Esophagus mucosa (tissue), 1 donor: ENCODE data around the gene ELOVL3. TPM values are rescaled to one million over a fixed set of nuclear protein-coding genes. Genes with fewer than 3 reads are reported as not detected.

Experiments used
- ATAC-seq: fragments of 200-7000 bp; cut with Tn5 transposase; one replicate; pipeline ENCODE4 v1.9.1; 2020
- total RNA-seq: library from RNA; stranded (reverse); gene quantifications from one replicate; pipeline ENCODE4 v1.2.4, GENCODE V29; 2023
- donor health status: DM: yes; HTN: yes; CAD: no.

ELOVL3 gene
- total RNA-seq, 1 donor from 2014 or later, result not detected

DNA sequence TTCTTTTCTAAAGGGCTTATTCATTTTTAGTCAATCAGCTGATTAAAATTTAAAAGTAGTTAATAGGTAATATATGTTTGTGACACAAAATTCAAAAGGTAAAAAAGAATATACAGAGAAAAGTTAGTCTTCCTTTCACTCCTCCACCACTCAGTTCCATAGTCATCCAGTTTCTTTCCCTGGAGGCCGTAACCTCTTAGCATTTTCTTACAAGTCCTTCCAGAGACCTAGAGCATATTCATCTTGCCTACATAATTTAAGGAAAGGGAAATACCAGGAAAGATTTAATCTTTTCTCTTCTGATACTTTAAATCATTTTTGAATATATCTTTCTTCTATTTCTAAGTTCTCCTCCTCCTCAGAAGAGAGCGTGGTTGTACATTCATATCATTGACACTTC lies 29.3 kb downstream of the ELOVL3 start:
- ATAC-seq, result no peak

DNA sequence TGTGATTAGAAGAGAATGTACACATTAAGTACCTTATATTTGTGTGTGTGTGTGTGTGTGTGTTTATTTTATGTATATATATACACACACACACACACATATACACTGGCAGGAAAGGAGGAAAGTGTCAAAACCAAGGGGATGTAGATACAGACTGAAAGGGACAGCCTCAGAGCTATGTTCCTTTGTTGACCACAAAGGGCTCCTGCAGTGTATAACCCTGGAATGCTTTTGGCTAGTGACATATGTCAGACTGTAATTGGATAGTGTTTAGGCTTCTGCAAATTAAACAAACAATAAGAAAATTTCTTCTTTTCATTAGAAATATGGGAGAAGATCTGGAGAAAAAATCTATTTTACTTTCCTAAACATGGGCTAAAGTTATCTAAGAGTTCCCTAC lies 35.1 kb downstream of the ELOVL3 start:
- ATAC-seq, result no peak

DNA sequence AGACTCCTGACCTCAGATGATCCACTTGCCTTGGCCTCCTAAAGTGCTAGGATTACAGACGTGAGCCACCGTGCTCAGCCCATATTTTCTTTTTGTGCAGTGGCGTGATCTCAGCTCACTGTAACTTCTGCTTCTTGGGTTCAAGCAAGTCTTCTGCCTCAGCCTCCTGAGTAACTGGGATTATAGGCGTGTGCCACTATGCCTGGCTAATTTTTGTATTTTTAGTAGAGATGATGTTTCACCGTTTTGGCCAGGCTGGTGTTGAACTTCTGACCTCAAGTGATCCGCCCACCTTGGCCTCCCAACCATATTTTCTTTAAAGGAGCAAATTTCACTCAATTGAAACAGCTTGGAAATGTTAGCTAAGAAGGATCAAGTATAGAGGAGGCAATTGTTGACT lies 35.7 kb downstream of the ELOVL3 start:
- ATAC-seq, result no peak

DNA sequence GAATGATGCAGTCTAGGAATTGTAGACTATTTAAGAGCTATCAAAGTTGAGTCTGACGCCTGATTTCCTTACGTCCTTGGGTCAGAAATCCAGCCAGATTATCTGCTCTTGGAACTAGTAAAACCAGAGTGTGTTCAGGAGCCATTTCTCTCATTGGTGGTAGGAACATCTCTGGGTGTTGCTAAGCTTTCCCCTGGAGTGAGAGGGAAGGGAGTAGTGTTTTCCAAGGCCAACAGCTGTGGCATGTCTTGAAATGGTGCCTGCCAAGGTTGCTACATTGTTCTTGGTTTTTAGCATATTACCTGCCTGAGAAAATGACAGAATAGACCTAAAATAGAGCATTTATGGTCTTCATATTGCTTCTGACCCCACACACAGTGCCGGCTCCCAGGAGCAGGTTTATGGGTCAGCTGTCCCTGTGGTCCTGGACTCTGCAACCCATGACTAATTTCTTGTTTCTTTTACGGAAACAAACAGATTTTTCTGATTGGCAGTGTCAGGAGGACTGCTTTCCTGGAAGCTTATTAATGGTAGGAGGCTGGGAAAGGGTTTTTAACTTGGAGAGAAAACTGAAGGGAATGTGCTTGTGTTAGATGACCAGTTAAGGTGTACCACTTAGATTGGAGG lies 36.8 kb downstream of the ELOVL3 start:
- ATAC-seq, result no peak

DNA sequence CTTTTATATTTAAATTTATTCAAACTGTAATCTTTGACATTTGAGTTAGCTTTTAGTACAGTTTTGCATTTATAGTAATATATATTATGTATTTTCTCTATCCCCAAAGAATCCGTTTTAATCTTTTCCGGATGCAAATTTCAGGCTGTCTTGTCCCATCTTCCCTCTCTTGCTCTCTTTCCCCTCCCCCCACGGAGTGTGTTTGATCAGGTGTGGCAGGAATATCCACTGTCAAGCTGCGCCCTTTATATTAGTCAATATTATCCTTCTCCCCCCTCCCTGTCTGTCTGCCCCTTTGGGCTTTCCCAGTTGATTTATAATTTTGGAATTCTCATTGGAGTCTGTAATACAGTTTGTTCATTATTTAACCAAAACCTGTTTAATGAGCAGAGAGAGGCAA lies 38.3 kb downstream of the ELOVL3 start:
- no peak for ATAC-seq

DNA sequence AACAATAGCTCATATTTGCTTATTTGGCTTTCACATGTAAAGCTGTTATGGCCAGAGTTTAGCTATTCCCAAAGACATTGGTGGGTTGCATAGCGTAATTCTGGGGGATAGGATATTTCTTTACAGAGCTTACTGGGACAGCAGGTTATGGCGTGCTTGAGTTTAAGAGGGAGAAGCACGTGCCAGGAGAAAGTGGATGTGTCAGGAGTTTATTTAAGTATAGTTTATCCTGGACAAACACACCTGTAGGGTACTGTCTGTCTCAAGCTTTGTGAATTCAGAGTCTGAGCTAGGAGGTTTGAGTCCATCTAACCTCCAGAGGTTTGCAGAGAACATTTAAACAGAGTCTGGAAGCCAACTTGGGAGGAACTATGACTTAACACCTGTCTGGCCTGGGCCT lies 40.6 kb downstream of the ELOVL3 start:
- ATAC-seq, result no peak

DNA sequence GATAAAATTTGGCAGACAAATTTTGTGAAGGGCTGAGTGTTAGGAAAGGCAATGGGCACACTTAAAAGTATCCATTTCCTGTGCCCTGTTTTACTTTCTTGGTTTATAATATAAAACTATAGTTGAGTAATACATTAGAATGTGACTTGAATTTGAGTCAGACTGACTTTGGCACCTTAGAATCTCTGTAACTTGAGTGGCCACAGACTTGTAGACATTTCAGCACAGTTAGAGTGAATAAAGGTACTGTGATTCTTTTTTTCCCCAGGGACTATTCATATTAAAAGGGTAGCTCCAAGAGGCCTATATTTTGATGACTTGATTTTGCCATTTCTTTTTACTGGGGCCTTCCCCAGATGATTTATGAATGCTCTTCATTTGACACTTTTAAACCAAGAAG lies 41.6 kb downstream of the ELOVL3 start:
- no peak for ATAC-seq

DNA sequence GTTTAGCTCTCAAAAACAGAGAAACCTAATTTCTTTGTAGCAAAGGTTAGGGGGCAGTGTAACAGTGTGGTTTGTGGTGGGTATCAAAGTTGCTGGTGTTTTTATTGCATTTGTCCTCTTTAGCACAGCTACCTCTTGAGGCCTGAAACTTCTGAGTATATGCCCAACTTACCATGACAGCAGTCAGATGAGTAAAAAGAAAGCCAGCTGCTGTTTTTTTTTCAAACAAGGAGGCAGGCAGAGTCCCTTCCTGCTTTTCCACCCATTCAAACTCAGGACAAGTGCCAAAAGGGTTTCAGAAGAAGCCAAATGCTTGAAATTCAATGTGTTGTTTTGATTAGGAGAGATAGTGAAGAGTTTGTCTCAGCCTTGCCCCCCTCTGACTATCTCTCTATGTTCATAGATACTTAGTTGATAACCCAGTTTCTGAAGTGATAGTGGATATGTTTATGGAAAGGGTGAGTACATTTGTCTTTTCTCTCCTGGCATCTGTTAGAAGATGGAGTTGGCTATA lies 42.3 kb downstream of the ELOVL3 start:
- no peak for ATAC-seq

DNA sequence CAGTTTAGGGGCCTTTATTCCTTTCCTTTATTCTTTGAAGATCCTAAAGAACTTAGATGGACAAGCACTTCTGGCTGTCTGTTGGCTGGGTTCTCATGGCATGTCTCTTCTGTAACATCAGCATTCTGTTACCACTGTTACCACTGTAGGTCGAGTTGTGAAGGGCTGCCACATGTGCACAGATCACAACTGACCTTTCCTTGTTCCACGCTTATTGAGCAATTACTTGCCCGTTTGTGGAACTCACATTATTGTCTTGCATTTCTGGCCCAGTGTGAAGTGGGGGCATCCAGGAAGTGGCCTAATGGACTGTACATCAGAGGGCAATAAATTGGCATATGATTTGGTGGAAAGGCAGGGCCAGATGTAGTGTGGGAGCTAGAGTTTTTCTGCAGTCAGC lies 42.9 kb downstream of the ELOVL3 start:
- no peak for ATAC-seq

DNA sequence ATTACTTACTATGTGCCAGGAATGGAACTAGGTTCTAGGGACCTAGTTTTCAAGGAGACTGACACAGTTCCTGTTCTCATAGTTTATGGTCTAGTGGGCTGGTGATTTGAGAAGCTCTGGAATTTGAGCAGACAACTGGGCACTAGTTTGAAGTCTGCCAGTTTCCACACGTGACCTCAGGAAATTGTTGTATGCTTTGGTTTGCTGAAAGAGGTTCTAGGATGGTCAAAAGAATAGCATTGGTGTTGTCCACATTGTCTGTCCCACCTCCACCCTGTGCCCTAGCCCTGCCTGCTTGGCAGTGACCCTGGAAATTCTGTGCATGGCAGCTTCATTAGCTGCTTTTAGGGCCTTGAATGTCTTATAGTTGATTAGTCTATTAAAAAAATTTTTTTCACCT lies 48.0 kb downstream of the ELOVL3 start:
- no peak for ATAC-seq

DNA sequence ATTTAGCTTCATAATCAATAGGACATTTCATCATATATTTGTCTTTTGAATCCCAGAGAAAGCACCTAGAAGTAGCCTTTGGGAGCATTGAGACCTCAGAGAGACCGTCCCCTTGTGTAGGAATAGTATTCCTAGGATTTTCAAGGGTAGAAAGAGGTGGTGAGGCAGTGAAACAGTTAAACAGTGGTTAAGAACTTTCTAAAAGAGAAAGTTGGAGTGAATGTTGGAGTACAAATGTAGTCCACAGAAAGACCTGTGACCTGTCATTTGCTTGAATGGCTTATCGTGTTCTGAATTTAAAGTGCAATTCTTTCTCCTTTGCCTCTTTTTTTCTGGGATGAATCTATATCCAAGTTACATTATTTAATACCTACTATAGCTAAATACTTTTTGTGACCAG lies 49.2 kb downstream of the ELOVL3 start:
- ATAC-seq, result no peak

DNA sequence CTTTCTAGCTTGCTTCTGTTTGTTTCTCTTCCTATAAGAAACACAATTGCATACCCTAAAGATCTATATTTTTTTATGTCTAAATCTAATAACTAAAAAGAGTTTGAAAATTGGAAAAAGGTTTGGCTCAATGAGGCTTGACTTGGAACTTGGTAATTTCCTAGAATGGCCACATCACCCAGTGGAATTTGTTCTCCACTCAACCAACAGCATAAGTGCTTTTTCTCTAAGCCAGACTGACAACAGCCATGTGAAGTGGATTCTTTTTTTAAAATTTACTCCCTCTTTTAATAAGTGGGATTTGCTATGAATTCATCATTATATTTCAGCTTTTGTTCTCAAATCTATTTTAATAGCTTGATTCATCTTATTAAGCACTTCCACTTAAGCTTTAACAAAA lies 53.0 kb downstream of the ELOVL3 start:
- no peak for ATAC-seq

Other genes starting within 250 kb of the ELOVL3 start
- gene ARMH3, start 170.1 kb upstream of the ELOVL3 start, total RNA-seq, result 21.7 TPM
- gene HPS6, start 160.9 kb upstream of the ELOVL3 start, total RNA-seq, result 14.2 TPM
- gene LDB1, start 105.9 kb upstream of the ELOVL3 start, total RNA-seq, result 28.9 TPM
- gene PPRC1, start 93.3 kb upstream of the ELOVL3 start, total RNA-seq, result 27.4 TPM
- 57.5 TPM for gene NOLC1, start 73.9 kb upstream of the ELOVL3 start, total RNA-seq
- gene PITX3, start 15.2 kb downstream of the ELOVL3 start, total RNA-seq, result not detected
- 24.0 TPM for gene GBF1, start 19.2 kb downstream of the ELOVL3 start, total RNA-seq
- 10.3 TPM for gene NFKB2, start 169.4 kb downstream of the ELOVL3 start, total RNA-seq
- 2.0 TPM for gene PSD, start 192.5 kb downstream of the ELOVL3 start, total RNA-seq
- 9.4 TPM for gene FBXL15, start 194.5 kb downstream of the ELOVL3 start, total RNA-seq
- 23.7 TPM for gene CUEDC2, start 206.3 kb downstream of the ELOVL3 start, total RNA-seq
- gene C10orf95, start 225.2 kb downstream of the ELOVL3 start, total RNA-seq, result 1.6 TPM